Fibroblast of skin of right quadriceps (primary cell): ENCODE measurements around the gene CELF2.
"Not testable (repeated sequence)": the region's sequence is repeated elsewhere in the genome, so short reads cannot be mapped to it uniquely, and the experiment has no call there.

Experiments used
- DNase-seq: peaks from one replicate; pipeline ENCODE4 v3.0.0-alpha.2; 2013

Gene CELF2

DNA sequence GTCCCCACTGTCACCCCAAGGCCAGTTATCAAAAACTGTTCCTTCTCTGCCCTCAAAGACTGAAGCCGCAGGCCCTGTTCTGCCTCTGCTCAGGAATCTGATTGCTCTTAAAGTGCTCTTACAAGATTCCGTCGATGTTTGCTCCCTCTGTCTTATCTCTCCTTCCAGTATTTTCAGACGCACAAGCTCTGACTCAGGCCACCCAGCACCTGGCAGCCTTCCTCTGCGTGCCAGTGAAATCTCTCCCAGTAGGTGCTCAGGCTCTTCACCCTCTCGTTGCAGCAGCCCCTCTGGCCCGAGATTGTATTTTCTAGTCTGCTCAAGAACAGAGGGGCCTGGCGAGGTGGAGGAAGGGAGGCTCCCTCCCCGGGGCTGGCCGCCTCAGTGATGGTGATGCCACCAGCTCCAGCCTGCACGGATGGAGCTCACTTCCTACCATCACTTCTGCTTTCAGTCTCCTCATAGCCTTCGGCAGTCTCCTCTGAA, 317.5 kb downstream of the CELF2 start:
- no peak for DNase-seq

GRCh38 chr10:11335881-11336430, 318.3 kb downstream of the CELF2 start:
- no peak for DNase-seq

DNA sequence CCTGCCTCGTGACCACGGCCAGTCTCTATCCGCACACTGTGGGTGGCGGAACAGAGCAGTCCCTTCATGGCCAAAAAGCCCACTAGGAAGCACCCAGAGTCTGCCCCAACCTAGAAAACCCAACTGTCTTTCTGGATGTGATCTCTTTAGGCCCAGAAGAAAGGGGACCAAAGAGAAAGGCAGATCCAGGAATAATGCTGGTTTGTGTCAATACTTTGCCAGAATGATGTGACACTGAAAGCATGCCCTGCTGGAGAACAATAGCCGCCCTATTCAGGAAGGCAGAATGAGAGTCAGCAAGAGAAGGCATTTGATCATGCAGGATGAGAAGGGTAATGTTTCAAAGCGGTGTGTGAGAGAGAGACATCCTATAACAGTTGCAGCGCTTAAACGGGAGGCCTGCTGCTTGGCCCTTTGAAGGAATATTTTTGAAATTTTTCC, 319.1 kb downstream of the CELF2 start:
- no peak for DNase-seq

DNA sequence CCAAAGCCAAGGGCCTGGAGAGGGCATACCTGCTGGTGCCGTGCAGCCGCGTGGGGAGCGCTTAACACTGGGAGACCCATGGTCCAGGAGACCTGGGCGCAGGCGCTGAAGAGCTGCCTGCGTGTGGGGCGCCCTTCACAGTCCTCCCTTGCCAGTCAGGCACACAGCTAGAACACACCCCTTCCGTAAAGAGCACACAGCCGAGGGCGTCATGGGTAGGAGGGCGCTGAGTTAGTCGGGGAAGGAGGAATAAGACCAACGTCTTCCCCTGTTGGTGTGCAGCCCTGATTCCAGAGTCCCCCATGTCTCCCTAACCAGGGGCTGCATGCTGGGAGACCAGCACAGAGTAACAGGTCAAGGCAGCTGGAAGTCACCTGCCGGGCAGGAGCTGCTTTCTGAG, 319.8 kb downstream of the CELF2 start:
- DNase-seq, result no peak

DNA sequence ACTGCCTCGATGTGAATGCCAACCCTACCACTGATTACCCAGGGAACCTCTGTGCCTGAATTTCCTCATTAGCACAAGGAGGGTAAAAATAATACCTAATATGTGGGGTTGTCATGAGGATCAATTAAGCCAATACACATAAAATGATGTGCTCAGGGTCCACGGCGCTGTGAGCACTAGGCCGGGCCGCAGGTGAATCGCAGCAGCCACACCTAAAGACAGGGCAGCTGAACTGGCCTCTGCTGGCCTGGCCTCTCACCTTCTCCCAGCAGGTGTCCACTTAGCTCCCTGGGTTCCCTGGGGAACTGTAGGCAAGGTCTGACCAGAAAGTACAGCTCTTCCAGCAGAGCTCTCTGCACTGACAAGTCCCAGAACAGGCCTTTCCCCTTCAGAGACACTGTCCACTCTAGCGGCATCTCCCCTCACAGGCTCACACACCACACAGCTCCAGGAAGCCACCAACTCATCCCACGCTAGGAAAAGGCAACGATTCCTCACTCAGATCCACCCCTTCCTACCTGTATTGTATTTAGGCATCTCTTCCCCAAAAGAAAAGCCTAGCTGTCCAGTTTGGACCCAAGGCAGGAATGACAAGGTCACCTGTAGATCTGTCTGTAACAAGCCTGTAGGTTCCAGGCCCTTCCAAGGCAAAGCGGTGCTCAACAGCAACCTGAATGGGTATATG, 320.6 kb downstream of the CELF2 start:
- DNase-seq, result no peak

DNA sequence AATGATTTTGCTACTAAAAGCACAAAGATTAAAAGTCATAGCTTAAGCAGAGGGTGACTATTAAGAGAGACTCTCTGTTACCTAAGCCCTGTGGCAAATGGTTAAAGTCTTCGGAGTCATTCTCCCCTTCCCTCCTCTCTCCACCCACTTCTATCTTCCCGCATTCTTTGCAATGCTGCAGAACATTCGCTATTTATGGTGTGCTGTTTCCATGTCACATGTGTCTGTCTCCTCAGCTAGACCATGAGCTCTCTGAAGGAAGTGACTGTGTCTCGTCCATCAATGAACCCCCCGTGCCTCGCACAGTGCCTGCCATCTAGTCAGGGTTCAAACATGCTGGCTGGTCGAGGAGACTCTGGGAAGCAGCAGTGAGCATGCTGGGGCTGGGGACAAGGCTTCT, 321.3 kb downstream of the CELF2 start:
- DNase-seq, result no peak

DNA sequence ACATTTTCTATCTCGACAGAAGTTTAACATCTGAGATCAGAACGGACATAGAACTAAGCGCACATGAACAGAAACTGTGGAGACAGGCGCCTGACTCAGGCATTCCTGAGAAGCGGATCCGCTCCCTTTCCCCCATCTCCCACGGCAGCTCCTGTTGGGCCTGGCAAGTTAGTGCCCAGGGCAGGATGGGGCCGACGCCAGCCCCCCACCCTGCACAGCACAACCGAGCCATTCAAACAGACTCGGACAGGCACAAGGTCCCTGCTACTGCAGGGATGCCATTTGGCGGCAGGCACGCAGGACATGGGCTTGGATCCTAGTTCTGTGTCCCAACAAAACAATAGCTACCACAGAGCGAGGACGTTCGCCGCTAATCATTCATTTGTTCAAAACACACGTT, 322.0 kb downstream of the CELF2 start:
- DNase-seq, result no peak

DNA sequence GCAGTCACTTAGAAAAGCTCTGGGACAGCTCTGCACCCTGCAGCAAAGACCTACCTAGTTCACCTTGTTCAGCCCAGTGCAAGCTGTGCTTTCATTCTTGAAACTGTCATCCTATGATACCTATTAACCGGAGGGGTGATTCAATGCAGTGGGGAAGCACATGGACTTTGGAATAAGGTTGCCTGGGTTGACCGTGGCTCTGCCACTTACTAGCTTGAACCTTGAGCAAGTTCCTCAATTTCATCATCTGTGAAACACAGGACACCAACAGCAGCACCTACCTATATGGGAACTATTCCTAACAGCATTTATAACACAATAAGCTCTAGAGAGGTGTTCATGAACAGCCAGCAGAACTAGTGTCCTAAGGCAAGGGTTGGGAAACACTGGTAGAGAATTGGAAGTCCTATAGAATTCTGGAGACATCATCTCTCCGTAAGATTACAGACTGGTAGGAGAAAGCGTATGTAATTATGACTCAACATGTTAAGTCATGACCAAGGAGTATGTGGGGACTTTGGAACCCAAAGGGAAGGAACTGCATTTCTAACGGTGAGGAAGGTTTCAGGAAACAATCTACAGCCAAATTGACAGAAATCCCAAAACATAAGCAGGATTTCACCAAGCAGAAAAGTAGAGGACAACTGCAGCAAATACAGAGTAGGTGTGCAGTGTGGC, 323.8 kb downstream of the CELF2 start:
- no peak for DNase-seq

GRCh38 chr10:11344081-11344480, 326.4 kb downstream of the CELF2 start:
- no peak for DNase-seq

DNA sequence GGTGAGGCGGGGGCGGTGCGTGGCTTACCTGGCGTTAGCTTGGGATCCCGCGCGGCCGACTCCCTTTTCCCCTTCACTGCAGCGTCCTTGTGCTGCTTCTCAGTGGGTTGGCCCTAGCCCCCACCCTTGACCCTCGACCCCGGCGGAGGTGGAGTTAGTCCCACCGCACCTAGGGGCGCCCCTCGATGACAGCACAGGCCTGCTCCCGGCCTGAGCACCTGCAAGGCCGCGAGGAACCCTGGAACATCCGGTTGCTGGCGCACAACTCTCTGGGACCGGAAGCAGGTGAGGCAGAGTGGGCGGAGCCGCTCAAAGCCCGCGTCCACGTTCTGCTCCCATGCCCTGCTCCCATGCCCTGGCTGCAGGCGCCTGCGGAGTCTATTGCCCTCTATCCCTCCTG, 326.9 kb downstream of the CELF2 start:
- DNase-seq, result no peak

DNA sequence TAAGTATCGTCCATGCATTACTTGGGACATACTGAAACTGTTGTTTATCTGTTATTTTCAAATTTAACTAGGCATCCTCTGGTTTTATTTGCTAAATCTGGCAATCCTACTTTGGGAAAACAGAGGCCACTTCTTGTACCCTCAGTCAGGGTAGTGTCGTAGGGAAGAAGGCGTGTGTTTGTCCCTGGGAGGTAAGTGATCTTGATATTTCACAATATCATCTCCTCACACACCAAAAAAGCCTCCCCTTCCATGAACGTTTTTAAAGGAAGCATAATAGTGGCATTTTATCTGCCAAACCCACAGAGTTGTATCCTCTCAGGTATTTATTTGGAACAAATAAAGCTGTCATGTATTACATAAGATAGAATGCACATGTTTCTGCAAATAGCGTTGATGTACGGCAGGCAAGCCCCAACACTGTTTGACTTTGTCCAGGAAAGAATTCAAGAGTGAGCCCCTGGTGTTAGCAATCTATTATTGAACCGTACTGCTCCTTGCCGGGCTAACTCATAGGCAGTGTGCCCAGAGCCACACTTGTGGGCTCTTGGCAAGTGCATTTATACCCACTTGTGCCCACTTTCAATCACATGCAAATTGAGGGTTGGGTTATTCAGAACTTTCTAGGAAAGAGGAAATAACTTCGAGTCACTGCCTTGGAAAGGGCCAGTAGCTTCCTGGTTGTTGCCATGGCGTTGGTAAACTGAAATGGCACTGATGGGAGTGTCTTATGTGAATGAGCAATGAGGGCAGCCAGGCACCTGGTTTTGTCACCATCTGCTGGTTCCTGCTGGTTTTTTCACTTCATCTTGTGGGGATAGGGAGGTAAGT, 327.8 kb downstream of the CELF2 start:
- no peak for DNase-seq

DNA sequence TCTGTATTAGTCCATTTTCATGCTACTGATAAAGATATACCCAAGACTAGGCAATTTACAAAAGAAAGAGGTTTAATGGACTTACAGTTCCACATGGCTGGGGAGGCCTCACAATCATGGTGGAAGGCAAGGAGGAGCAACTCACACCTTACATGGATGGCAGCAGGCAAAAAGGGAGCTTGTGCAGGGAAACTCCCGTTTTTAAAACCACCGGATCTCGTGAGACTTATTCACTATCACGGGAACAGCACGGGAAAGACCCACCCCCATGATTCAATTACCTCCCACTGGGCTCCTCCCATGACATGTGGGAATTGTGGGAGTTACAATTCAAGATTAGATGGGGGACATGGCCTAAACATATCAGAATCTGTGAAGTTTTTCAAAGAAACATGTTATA, 329.9 kb downstream of the CELF2 start:
- DNase-seq, result not testable (repeated sequence)

DNA sequence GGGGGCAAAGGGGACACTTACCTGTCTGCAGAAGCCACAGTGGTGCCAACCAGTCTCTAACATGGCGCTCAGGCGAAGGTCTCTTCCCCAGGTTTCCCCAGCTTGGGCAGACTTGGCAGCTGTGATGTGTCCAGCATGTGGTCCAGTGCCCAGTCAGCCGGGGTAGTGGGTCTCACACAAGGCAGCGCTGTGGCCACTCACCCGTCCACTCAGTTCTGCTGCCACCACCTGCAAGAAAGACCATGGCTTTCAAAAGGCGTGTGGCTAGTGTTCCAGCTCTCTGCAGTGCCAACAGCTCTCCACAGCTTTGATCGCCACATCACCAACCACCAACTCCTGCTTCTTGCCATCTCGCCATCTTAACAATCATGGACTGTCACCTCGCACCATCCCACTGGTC, 334.1 kb downstream of the CELF2 start:
- DNase-seq, result no peak

GRCh38 chr10:11353006-11353896, 335.6 kb downstream of the CELF2 start:
- no peak for DNase-seq

DNA sequence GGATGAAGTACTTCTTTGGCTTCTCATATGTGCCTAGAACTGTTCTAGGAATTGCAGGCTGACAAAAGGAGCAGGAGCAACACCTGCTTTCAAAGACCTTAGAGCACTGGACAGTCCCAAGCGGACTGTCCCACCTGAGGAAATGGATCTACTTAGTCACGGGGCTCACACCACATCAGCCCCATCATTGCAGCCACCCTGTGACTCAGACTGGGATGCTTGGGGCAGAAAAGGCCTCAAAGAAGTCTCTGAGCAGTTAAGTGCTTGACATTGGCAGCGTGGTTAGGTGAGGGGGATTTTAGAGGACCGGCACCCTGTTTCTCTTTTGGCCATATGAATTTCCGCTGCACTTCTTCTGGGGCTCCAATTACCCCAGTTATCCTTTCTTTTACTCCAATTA, 337.2 kb downstream of the CELF2 start:
- no peak for DNase-seq

DNA sequence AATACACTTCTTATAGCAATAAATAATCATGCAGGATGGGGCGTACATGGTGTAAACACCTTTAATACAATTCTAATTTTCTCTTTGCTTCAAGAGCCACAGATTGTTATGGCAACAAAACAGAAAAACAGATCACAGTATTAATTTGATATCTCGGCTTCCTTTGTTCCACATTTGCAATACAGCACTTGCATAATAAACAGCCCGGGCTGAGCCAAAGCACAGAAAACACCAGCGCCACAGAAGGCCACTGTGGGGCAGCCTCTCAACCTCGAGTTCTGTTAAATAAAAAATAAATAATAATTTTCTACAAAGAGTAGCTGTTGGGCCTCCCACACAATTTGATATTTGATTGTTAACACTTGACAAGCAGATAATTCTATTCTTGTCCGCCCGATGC, 337.9 kb downstream of the CELF2 start:
- DNase-seq, result no peak

DNA sequence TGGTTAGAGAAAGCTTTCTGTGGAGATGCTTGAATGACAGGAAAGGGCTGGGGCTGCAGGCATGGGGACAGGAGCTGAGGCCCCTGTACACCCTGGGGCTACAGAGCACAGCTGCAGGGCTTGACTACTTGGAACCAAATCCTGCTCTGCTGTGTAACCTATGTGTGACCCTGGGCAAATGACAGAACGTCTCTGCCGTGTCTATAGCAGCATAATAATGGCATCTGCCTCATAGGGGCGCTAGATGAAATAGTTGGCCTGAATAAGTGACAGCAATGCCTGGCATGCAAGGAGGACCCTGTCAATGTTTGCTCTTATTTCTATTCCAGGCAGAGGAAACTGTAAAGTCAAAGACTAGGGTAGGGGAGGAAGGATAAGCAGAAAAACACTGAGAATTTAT, 339.8 kb downstream of the CELF2 start:
- DNase-seq, result no peak

- DNase-seq, result no peak
These were observed 340.3 kb downstream of the CELF2 start for GRCh38 chr10:11358011-11358410.

- DNase-seq, result no peak
These were observed 341.4 kb downstream of the CELF2 start for GRCh38 chr10:11358923-11359575.

- no peak for DNase-seq
These were observed 342.2 kb downstream of the CELF2 start for GRCh38 chr10:11359869-11360268.

- no peak for DNase-seq
These were observed 345.8 kb downstream of the CELF2 start for GRCh38 chr10:11363497-11363896.

- no peak for DNase-seq
These were observed 346.6 kb downstream of the CELF2 start for GRCh38 chr10:11364241-11364640.
